Naive thymus-derived CD8-positive, alpha-beta T cell (primary cell): ENCODE measurements around the gene EVPL. TPM values are rescaled to one million over a fixed set of nuclear protein-coding genes. Genes with fewer than 3 reads are reported as not detected.
A peak's percentile ranks its signal among the peaks of the same experiment; 100 is the strongest.
"Not testable (repeated sequence)": the region's sequence is repeated elsewhere in the genome, so short reads cannot be mapped to it uniquely, and the experiment has no call there.

Source experiments
- ATAC-seq, 2 donors: fragments of 150-1000 bp; cut with Tn5 transposase in 1 of 2; sonication (Bioruptor Pico), chemical (Tn5 transposase) in 1 of 2; 1 replicate in 1 of 2; 2 replicates in 1 of 2; pipeline ENCODE4 v1.10.0; 2021; ENCODE audit warnings: mild to moderate bottlenecking in 2 of 2, moderate library complexity in 2 of 2
- POLR2A ChIA-PET: fragments of 350-600 bp; sonication (Branson Sonifier 250); formaldehyde crosslinking; loops from one replicate; lab custom pipeline; 2021; ENCODE audit warnings: antibody characterized with exemption; lab: Charles Lee
- DNase-seq, 10 donors: peaks; one replicate each; pipeline versions ENCODE4 v3.0.0 to v3.0.0-alpha.2; 2020 to 2022
- H3K27ac Mint-ChIP-seq, 10 donors: one replicate each; pipeline ENCODE4 v1.8.0; 2020 to 2022; ENCODE audit warnings: mild to moderate bottlenecking in 10 of 10, mixed read lengths in 10 of 10, moderate library complexity in 4 of 10, inconsistent platforms in 1 of 10
- H3K27me3 Mint-ChIP-seq, 5 donors: one replicate each; pipeline ENCODE4 v1.8.0; 2021 to 2022; ENCODE audit warnings: mixed read lengths in 5 of 5
- H3K36me3 Mint-ChIP-seq, 3 donors: one replicate each; pipeline ENCODE4 v1.8.0; 2020 to 2022; ENCODE audit warnings: mixed read lengths in 3 of 3, mild to moderate bottlenecking in 2 of 3, inconsistent platforms in 1 of 3
- H3K4me1 Mint-ChIP-seq, 4 donors: one replicate each; pipeline ENCODE4 v1.8.0; 2021 to 2022; ENCODE audit warnings: mixed read lengths in 4 of 4
- H3K4me3 Mint-ChIP-seq, 10 donors: one replicate each; pipeline ENCODE4 v1.8.0; 2020 to 2022; ENCODE audit warnings: mild to moderate bottlenecking in 10 of 10, mixed read lengths in 10 of 10, moderate library complexity in 6 of 10, inconsistent platforms in 1 of 10
- H3K9me3 Mint-ChIP-seq, 9 donors: one replicate each; pipeline ENCODE4 v1.8.0; 2020 to 2022; ENCODE audit warnings: mixed read lengths in 9 of 9, mild to moderate bottlenecking in 3 of 9, inconsistent platforms in 1 of 9, moderate library complexity in 1 of 9
- polyA plus RNA-seq, 3 donors: library from polyadenylated mRNA; unstranded; fragments of 300-500 nt; fragmentation: Illumina TruSeq; gene quantifications; one replicate each; pipeline ENCODE4 v1.2.3, GENCODE V29; 2021
- total RNA-seq, 8 experiments: library from RNA in 2 of 8; stranded (reverse) in 2 of 8; gene quantifications; one replicate each; pipeline ENCODE4 v1.2.3 and lab custom pipeline; 2021 to 2026

Gene EVPL
- total and polyA plus RNA-seq, 5 experiments from 2014 or later, result 0.74 to 8.2 (median 4.3) TPM; not detected in 1

DNA sequence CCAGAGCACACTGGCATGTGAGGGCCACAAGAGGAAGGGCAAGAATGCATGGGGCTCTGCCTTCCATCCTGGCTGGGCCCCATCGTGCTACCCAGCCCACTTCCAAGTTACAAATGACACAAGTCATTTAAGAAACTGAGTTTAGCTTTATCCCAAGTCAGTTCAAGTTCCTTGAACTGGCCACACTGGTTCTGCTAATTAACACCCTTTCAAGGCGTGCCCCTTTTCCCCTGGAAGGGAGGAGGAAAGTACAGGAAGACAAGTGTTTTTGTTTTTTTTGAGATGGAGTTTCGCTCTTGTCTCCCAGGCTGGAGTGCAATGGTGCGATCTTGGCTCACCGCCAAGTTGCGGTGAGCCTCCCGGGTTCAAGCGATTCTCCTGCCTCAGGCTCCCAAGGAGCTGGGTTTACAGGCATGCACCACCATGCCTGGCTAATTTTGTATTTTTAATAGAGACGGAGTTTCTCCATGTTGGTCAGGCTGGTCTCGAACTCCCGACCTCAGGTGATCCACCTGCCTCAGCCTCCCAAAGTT, 17.4 kb upstream of the EVPL start:
- DNase-seq, H3K27me3 Mint-ChIP-seq, H3K4me3 Mint-ChIP-seq, ATAC-seq, H3K9me3 Mint-ChIP-seq: not testable (repeated sequence)
- peak overlapping the region in 5 of 10 donors; percentile 57 to 86 (median 64) for H3K27ac Mint-ChIP-seq
- peaks cover 8 to 18% (median 14%) of the 10 kb centered on the region in 4 donors for H3K4me1 Mint-ChIP-seq
- H3K36me3 Mint-ChIP-seq, result peaks cover 14 to 87% (median 20%) of the 10 kb centered on the region in 3 donors
- POLR2A ChIA-PET, result interaction anchor here (0.9 kb wide), 1 partner anchor 31 kb away, joined by 3 read pairs; no protein-coding TSS in a partner anchor

GRCh38 chr17:76042868-76043267, 15.8 kb upstream of the EVPL start:
- DNase-seq, H3K9me3 Mint-ChIP-seq, H3K4me1 Mint-ChIP-seq, ATAC-seq, H3K4me3 Mint-ChIP-seq, H3K27me3 Mint-ChIP-seq: not testable (repeated sequence)
- Mint-ChIP-seq H3K27ac (peak overlapping the region in 3 of 10 donors; percentile 29 to 75 (median 37)), H3K36me3 (peaks cover 9 to 88% (median 17%) of the 10 kb centered on the region in 3 donors)
- POLR2A ChIA-PET, result interaction anchor here (1.1 kb wide), 1 partner anchor 13 kb away, joined by 4 read pairs; no protein-coding TSS in a partner anchor

GRCh38 chr17:76040376-76040775, 13.3 kb upstream of the EVPL start:
- ATAC-seq (no peak), DNase-seq (no peak)
- peak overlapping the region in 5 of 10 donors; percentile 19 to 85 (median 51) for H3K27ac Mint-ChIP-seq
- H3K4me3 Mint-ChIP-seq, result no peak overlapping the region
- H3K27me3 Mint-ChIP-seq, result no peaks in the 10 kb centered on the region
- H3K4me1 Mint-ChIP-seq, result peaks cover 5 to 20% (median 9%) of the 10 kb centered on the region in 4 donors
- peaks cover 7 to 77% (median 17%) of the 10 kb centered on the region in 3 donors for H3K36me3 Mint-ChIP-seq
- no peaks in the 10 kb centered on the region for H3K9me3 Mint-ChIP-seq
- POLR2A ChIA-PET, result interaction anchor here (0.8 to 2.0 kb wide), 4 partner anchors 10 to 26 kb away, joined by 3 to 8 read pairs (median 4); no protein-coding TSS in a partner anchor

DNA sequence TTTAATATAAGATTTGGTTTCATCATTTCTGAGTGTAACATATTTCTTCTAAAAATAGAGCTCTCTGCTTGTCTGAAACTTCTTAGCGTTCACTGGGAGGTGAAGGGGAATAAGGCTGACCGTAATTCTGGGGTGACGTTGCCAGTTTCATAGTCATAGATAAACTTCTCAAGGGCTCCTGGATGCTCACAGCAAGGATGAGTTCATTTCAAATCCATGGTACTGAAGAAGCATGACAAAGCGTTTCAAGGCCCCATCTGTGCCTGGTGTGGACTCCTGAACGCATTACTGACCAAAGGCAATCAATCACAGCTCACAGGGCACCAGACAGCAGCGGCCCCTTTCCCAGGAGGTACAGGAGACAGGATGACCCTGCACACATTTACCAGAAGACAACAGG, 12.0 kb upstream of the EVPL start:
- peaks cover 6 to 29% (median 14%) of the 10 kb centered on the region in 4 donors for H3K4me1 Mint-ChIP-seq
- no peaks in the 10 kb centered on the region for H3K27me3 Mint-ChIP-seq
- no peaks in the 10 kb centered on the region for H3K9me3 Mint-ChIP-seq
- ATAC-seq, result no peak
- H3K36me3 Mint-ChIP-seq, result peaks cover 4 to 65% (median 14%) of the 10 kb centered on the region in 3 donors
- POLR2A ChIA-PET, result interaction anchor here (0.6 to 2.0 kb wide), 3 partner anchors 8 to 26 kb away, joined by 3 to 8 read pairs (median 4); no protein-coding TSS in a partner anchor
- no peak overlapping the region for H3K4me3 Mint-ChIP-seq
- DNase-seq, result no peak
- peak overlapping the region in 8 of 10 donors; percentile 10 to 85 (median 60) for H3K27ac Mint-ChIP-seq

- POLR2A ChIA-PET, result interaction anchor here (0.6 to 2.2 kb wide), 3 partner anchors 16 to 18 kb away, joined by 3 to 5 read pairs (median 3); no protein-coding TSS in a partner anchor
- Mint-ChIP-seq H3K27ac (peak overlapping the region; percentile 40 to 85 (median 79)), H3K9me3 (no peaks in the 10 kb centered on the region), H3K36me3 (peaks cover 0 to 54% (median 9%) of the 10 kb centered on the region in 3 donors), H3K27me3 (no peaks in the 10 kb centered on the region), H3K4me3 (peak overlapping the region in 1 of 10 donors; percentile 4), H3K4me1 (peaks cover 6 to 36% (median 19%) of the 10 kb centered on the region in 4 donors)
- DNase-seq (no peak), ATAC-seq (no peak)
Observed at GRCh38 chr17:76038050-76038449, 10.9 kb upstream of the EVPL start.

GRCh38 chr17:76036497-76037261, 9.6 kb upstream of the EVPL start:
- H3K27me3 Mint-ChIP-seq, result no peaks in the 10 kb centered on the region
- H3K4me3 Mint-ChIP-seq, result no peak overlapping the region
- H3K27ac Mint-ChIP-seq, result peak overlapping the region in 9 of 10 donors; percentile 35 to 81 (median 67)
- POLR2A ChIA-PET, result interaction anchor here (0.7 to 2.2 kb wide), 3 partner anchors 15 to 273 kb away, joined by 3 to 5 read pairs (median 5); no protein-coding TSS in a partner anchor
- peaks cover 9 to 45% (median 22%) of the 10 kb centered on the region in 4 donors for H3K4me1 Mint-ChIP-seq
- ATAC-seq (no peak), DNase-seq (no peak)
- H3K36me3 Mint-ChIP-seq, result peaks cover 0 to 42% (median 9%) of the 10 kb centered on the region in 3 donors
- no peaks in the 10 kb centered on the region for H3K9me3 Mint-ChIP-seq

DNA sequence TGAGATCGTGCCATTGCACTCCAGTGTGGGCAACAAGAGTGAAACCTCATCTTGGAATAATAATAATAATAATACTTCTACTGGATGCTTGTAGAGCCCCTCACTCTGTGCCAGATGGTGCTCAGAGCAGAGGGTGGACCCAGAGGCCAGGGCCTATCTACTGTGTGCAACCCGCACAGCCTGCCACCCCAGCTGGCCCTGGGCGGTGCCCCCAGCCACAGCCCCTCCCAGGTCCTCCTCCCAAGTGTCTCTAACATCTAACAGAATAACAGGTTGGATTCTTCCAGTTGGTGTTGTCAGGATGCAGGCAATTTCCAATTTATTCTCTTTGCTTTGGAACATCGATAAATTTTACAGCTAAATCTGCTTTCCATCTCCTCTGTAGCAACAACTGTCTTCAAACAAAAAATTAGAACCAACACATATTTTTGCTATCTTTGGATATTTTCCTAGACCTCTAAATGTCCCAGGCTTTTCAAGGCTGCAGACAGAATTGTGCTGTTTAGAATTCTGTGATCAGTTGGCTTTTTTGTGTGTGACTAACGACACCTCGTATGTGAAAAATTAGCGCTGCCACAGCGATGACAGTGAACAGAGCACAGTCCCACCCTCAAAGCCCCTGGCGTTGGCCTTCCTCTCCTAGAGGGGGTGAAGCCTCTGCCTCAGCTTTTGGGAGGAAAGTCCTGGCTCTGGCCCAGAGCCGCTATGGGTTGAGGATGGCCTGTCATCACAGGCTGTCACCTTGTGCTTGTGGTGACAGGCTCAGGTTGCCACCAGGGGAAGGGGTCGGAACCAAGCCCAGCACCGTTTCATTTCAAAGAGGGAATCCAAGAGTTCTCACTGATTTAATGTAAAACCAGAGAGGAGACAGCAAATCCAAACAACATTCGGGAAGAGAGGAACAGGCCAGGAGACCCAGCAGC, 7.6 kb upstream of the EVPL start:
- H3K27ac Mint-ChIP-seq, result peak overlapping the region in 9 of 10 donors; percentile 37 to 88 (median 61)
- POLR2A ChIA-PET, result interaction anchor here (0.5 to 1.2 kb wide), 3 partner anchors 11 to 43 kb away, joined by 3 to 5 read pairs (median 3); no protein-coding TSS in a partner anchor
- ATAC-seq, result no peak
- H3K9me3 Mint-ChIP-seq, result no peaks in the 10 kb centered on the region
- no peaks in the 10 kb centered on the region for H3K27me3 Mint-ChIP-seq
- H3K4me3 Mint-ChIP-seq, result peak overlapping the region in 2 of 10 donors; percentile 33 to 71
- H3K36me3 Mint-ChIP-seq, result peaks cover 0 to 22% (median 1%) of the 10 kb centered on the region in 3 donors
- no peak for DNase-seq
- H3K4me1 Mint-ChIP-seq, result peaks cover 11 to 59% (median 28%) of the 10 kb centered on the region in 4 donors

DNA sequence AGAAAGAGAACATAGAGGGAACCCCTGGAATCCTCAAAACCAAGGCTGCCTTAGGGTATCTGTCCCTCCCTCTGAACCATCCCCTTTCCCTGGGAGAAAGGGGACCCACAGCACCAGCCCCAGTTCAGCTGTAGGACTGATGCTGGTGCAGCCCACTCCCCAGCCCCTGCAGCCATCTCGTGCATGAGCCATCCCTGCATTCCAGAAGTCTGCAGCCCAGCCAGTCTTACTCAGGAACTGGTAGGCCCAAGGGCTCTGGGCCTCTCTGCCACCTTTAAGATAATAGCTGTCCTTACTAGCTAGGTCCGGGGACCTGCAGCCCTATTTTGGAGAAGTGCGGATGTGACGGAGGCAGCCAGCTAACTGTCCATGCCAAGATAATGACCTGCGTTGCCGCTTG, 6.0 kb upstream of the EVPL start:
- Mint-ChIP-seq H3K27me3 (no peaks in the 10 kb centered on the region), H3K9me3 (no peaks in the 10 kb centered on the region), H3K4me3 (peak overlapping the region in 1 of 10 donors; percentile 16), H3K4me1 (peaks cover 15 to 75% (median 41%) of the 10 kb centered on the region in 4 donors), H3K27ac (peak overlapping the region in 9 of 10 donors; percentile 10 to 72 (median 57)), H3K36me3 (peaks cover 0 to 7% (median 1%) of the 10 kb centered on the region in 3 donors)
- ATAC-seq, result no peak
- POLR2A ChIA-PET, result interaction anchor here (0.9 to 1.5 kb wide), 3 partner anchors 9 to 70 kb away, joined by 3 to 4 read pairs (median 4); partner anchors contain the start of gene EXOC7
- DNase-seq, result no peak

- Mint-ChIP-seq H3K4me3 (no peak overlapping the region), H3K27me3 (no peaks in the 10 kb centered on the region), H3K9me3 (no peaks in the 10 kb centered on the region), H3K27ac (peak overlapping the region in 6 of 10 donors; percentile 2 to 61 (median 34)), H3K36me3 (peaks cover 0 to 3% (median 1%) of the 10 kb centered on the region in 3 donors), H3K4me1 (peaks cover 15 to 79% (median 43%) of the 10 kb centered on the region in 4 donors)
- ATAC-seq (no peak), DNase-seq (no peak)
- POLR2A ChIA-PET, result interaction anchor here (0.6 to 1.5 kb wide), 3 partner anchors 9 to 71 kb away, joined by 3 to 4 read pairs (median 3); partner anchors contain the start of gene EXOC7
Observed at GRCh38 chr17:76032780-76033108, 5.6 kb upstream of the EVPL start.

DNA sequence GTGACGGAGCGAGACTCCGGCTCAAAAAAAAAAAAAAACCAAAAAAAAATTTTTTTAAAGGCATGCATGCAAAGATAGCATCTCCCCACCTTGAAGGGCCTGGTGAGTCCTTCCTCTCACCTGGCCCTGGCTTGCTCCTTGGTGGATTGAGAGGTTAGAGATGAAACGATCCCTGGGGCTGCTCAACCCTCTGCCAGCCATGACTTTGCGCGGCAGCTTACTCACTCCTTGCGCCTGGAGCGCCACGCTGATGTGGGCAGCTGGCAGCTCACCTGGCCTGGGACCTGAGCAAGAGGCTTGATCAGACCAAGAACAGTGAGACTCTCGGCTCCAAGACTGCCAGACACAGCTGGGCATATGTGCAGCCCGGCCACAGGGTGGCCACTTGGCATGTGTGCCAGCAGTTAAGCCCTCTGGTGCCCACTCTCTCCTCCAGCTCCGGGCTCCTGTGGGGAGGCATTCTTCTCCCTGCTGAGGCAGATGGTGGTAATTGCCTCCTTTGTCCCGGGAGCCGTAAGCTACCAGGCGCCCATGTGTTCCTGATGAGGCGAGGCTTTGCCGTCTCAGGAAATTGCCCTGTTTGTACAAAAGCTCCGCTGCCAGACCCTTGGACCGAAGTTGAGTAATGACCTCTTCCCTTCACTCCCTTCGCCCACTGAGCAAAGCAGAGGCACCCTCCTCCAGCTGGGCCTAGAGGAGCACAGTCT, 5.1 kb upstream of the EVPL start:
- Mint-ChIP-seq H3K9me3 (no peaks in the 10 kb centered on the region), H3K4me3 (no peak overlapping the region), H3K4me1 (peaks cover 12 to 80% (median 43%) of the 10 kb centered on the region in 4 donors), H3K27me3 (no peaks in the 10 kb centered on the region), H3K27ac (peak overlapping the region in 8 of 10 donors; percentile 9 to 76 (median 62)), H3K36me3 (no peaks in the 10 kb centered on the region)
- ATAC-seq (no peak), DNase-seq (no peak)
- POLR2A ChIA-PET, result interaction anchor here (0.6 to 3.5 kb wide), 6 partner anchors 8 to 118 kb away, joined by 3 to 25 read pairs (median 4); partner anchors contain the start of genes EXOC7 and SRP68

GRCh38 chr17:76026714-76027158, 370 bp downstream of the EVPL start:
- ATAC-seq (no peak), DNase-seq (no peak)
- H3K27me3 Mint-ChIP-seq, result no peaks in the 10 kb centered on the region
- H3K9me3 Mint-ChIP-seq, result no peaks in the 10 kb centered on the region
- no peaks in the 10 kb centered on the region for H3K36me3 Mint-ChIP-seq
- peak overlapping the region in 1 of 10 donors; percentile 39 for H3K4me3 Mint-ChIP-seq
- POLR2A ChIA-PET, result interaction anchor here (0.6 to 0.9 kb wide), 2 partner anchors 45 kb away, joined by 3 read pairs; partner anchors contain the start of gene SRP68
- H3K27ac Mint-ChIP-seq, result peak overlapping the region in 6 of 10 donors; percentile 18 to 70 (median 64)
- H3K4me1 Mint-ChIP-seq, result peaks cover 20 to 66% (median 43%) of the 10 kb centered on the region in 4 donors
